ENCODE measurements around the gene CIZ1.
A peak's percentile ranks its signal among the peaks of the same experiment; 100 is the strongest.
"Not testable (repeated sequence)": the region's sequence is repeated elsewhere in the genome, so short reads cannot be mapped to it uniquely, and the experiment has no call there.

The CIZ1 gene

GRCh38 chr9:128191406-128192046, at the start of gene CIZ1:
CIZ1 (minus strand) TSS chr9:128191572; CDS start chr9:128190857, 715 bp downstream.
- peak; percentile 70 for DNase-seq (ENCODE audit: low spot score)

- no peak for DNase-seq (ENCODE audit: low spot score)
Measured at GRCh38 chr9:128233817-128234406, 42.5 kb upstream of the CIZ1 start.

- DNase-seq (ENCODE audit: low spot score), result no peak
Measured at GRCh38 chr9:128232528-128233428, 41.4 kb upstream of the CIZ1 start.

GRCh38 chr9:128231638-128232527, 40.5 kb upstream of the CIZ1 start:
- DNase-seq (ENCODE audit: low spot score), result no peak

- DNase-seq (ENCODE audit: low spot score), result not testable (repeated sequence)
Measured at GRCh38 chr9:128230897-128231296, 39.5 kb upstream of the CIZ1 start.

- DNase-seq (ENCODE audit: low spot score), result no peak
Measured at GRCh38 chr9:128226412-128226801, 35.0 kb upstream of the CIZ1 start.

GRCh38 chr9:128225770-128226411, 34.5 kb upstream of the CIZ1 start:
- no peak for DNase-seq (ENCODE audit: low spot score)

- DNase-seq (ENCODE audit: low spot score), result no peak
Measured at GRCh38 chr9:128224877-128225276, 33.5 kb upstream of the CIZ1 start.

GRCh38 chr9:128222880-128223670, 31.7 kb upstream of the CIZ1 start:
- DNase-seq (ENCODE audit: low spot score), result peak; percentile 65

GRCh38 chr9:128222026-128222425, 30.7 kb upstream of the CIZ1 start:
- DNase-seq (ENCODE audit: low spot score), result no peak

- DNase-seq (ENCODE audit: low spot score), result no peak
Measured at GRCh38 chr9:128219831-128220230, 28.5 kb upstream of the CIZ1 start.

- peak; percentile 83 for DNase-seq (ENCODE audit: low spot score)
Measured at GRCh38 chr9:128218518-128219389, 27.4 kb upstream of the CIZ1 start.

GRCh38 chr9:128218172-128218517, 26.8 kb upstream of the CIZ1 start:
- DNase-seq (ENCODE audit: low spot score), result no peak

GRCh38 chr9:128216781-128217553, 25.6 kb upstream of the CIZ1 start:
- DNase-seq (ENCODE audit: low spot score), result no peak

- DNase-seq (ENCODE audit: low spot score), result no peak
Measured at GRCh38 chr9:128215491-128216409, 24.4 kb upstream of the CIZ1 start.

GRCh38 chr9:128214571-128215490, 23.5 kb upstream of the CIZ1 start:
- DNase-seq (ENCODE audit: low spot score), result peak; percentile 81

Measured in cerebellar cortex (tissue), 1 donor.